HL-60 (cell line): Measurements from ENCODE around the gene UBE2Q2.

Source experiments
- GABPA ChIP-seq: IDR thresholded peaks from 2 replicates; pipeline ENCODE4 v1.6.1; 2012; ENCODE audit warnings: low read depth
- POLR2AphosphoS5 ChIP-seq: IDR thresholded peaks from 2 replicates; pipeline ENCODE4 v1.6.1; 2012; ENCODE audit warnings: low read depth
- REST ChIP-seq: IDR thresholded peaks from 2 replicates; pipeline ENCODE4 v1.6.1; 2012; ENCODE audit warnings: low read depth; ENCODE audit not compliant: insufficient replicate concordance
- TF ChIP-seq, protein P1 (sequence below): IDR thresholded peaks from one replicate; pipeline ENCODE4 v1.5.1; 2011; ENCODE audit warnings: low read length, control low read depth, inconsistent platforms; ENCODE audit not compliant: insufficient read depth

DNA sequence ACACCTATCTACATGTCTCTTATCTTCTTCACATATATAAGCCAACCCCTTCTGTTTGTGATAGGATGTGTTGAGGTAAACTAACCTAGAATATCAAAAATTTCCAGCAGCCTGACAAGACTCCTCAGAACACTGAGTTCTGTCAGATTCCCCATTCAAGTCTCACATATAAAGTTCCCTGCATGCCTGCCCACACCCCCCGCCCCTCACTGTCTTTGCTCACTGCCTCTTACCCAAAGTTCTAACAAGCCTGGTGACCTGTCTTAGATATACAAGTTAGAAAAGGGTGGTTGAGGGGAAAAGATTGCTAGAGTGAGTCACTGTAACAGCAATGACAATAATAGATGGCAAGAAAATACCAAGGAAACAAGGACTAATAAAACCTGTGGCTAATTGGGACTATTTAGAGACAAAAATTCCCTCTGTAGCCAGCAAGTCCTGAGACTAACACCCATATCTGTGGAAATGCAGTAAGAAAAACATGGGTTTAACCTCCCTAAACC is 100.5 kb downstream of the UBE2Q2 start:
- TF ChIP-seq, protein P1, sequence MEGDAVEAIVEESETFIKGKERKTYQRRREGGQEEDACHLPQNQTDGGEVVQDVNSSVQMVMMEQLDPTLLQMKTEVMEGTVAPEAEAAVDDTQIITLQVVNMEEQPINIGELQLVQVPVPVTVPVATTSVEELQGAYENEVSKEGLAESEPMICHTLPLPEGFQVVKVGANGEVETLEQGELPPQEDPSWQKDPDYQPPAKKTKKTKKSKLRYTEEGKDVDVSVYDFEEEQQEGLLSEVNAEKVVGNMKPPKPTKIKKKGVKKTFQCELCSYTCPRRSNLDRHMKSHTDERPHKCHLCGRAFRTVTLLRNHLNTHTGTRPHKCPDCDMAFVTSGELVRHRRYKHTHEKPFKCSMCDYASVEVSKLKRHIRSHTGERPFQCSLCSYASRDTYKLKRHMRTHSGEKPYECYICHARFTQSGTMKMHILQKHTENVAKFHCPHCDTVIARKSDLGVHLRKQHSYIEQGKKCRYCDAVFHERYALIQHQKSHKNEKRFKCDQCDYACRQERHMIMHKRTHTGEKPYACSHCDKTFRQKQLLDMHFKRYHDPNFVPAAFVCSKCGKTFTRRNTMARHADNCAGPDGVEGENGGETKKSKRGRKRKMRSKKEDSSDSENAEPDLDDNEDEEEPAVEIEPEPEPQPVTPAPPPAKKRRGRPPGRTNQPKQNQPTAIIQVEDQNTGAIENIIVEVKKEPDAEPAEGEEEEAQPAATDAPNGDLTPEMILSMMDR: no peak
- TF ChIP-seq POLR2AphosphoS5 (no peak), GABPA (no peak), REST (no peak)
